Naive B cell (primary cell): ENCODE measurements around the gene FXYD2. TPM values are rescaled to one million over a fixed set of nuclear protein-coding genes. Genes with fewer than 3 reads are reported as not detected.
A peak's percentile ranks its signal among the peaks of the same experiment; 100 is the strongest.

Source experiments
- ATAC-seq, 2 donors: fragments of 150-1000 bp; cut with Tn5 transposase; 2 replicates each; pipeline ENCODE4 v1.10.0; 2021; ENCODE audit warnings: low read depth in 2 of 2, mild to moderate bottlenecking in 2 of 2, moderate library complexity in 2 of 2
- DNase-seq: peaks from one replicate; pipeline ENCODE4 v3.0.0; 2022
- H3K27ac Mint-ChIP-seq, 6 donors: one replicate each; pipeline ENCODE4 v1.8.0; 2020 to 2022; ENCODE audit warnings: mild to moderate bottlenecking in 6 of 6, mixed read lengths in 6 of 6, moderate library complexity in 5 of 6, inconsistent platforms in 2 of 6
- H3K27me3 Mint-ChIP-seq, 3 donors: one replicate each; pipeline ENCODE4 v1.8.0; 2021 to 2022; ENCODE audit warnings: mixed read lengths in 3 of 3, mild to moderate bottlenecking in 1 of 3
- H3K36me3 Mint-ChIP-seq, 2 donors: one replicate each; pipeline ENCODE4 v1.8.0; 2020 to 2022; ENCODE audit warnings: mixed read lengths in 2 of 2, inconsistent platforms in 1 of 2, mild to moderate bottlenecking in 1 of 2
- H3K4me1 Mint-ChIP-seq, 3 donors: one replicate each; pipeline ENCODE4 v1.8.0; 2020 to 2022; ENCODE audit warnings: mixed read lengths in 3 of 3, inconsistent platforms in 1 of 3, mild to moderate bottlenecking in 1 of 3, moderate library complexity in 1 of 3
- H3K4me3 Mint-ChIP-seq, 8 donors: one replicate each; pipeline ENCODE4 v1.8.0; 2020 to 2022; ENCODE audit warnings: mild to moderate bottlenecking in 8 of 8, mixed read lengths in 8 of 8, moderate library complexity in 8 of 8, inconsistent platforms in 2 of 8
- H3K9me3 Mint-ChIP-seq, 7 donors: one replicate each; pipeline ENCODE4 v1.8.0; 2020 to 2022; ENCODE audit warnings: mixed read lengths in 7 of 7, mild to moderate bottlenecking in 5 of 7, inconsistent platforms in 2 of 7, moderate library complexity in 1 of 7
- polyA plus RNA-seq, 6 donors: library from polyadenylated mRNA; unstranded; fragments of 300-500 nt; fragmentation: Illumina TruSeq; gene quantifications; one replicate each; pipeline ENCODE4 v1.2.3, GENCODE V29; 2021; ENCODE audit warnings: low read depth in 6 of 6

FXYD2 gene
- polyA plus RNA-seq, 6 donors from 2014 or later: 0.74 to 4.0 (median 0.75) TPM; not detected in 3

- H3K4me1 Mint-ChIP-seq: no peaks in the 10 kb centered on the region
- DNase-seq: no peak
- H3K27me3 Mint-ChIP-seq: peaks cover 50 to 53% (median 52%) of the 10 kb centered on the region in 3 donors
- H3K4me3 Mint-ChIP-seq: no peak overlapping the region
- H3K9me3 Mint-ChIP-seq: peaks cover 0 to 14% (median 9%) of the 10 kb centered on the region in 7 donors
- no peak for ATAC-seq
- H3K36me3 Mint-ChIP-seq: peaks cover 4 to 11% of the 10 kb centered on the region in 2 donors
- no peak overlapping the region for H3K27ac Mint-ChIP-seq
Measured at GRCh38 chr11:117851106-117851505, 26.6 kb upstream of the FXYD2 start.

- Mint-ChIP-seq H3K27ac (no peak overlapping the region), H3K36me3 (peaks cover 4 to 11% of the 10 kb centered on the region in 2 donors)
Measured at GRCh38 chr11:117849781-117850414, 25.4 kb upstream of the FXYD2 start.

DNA sequence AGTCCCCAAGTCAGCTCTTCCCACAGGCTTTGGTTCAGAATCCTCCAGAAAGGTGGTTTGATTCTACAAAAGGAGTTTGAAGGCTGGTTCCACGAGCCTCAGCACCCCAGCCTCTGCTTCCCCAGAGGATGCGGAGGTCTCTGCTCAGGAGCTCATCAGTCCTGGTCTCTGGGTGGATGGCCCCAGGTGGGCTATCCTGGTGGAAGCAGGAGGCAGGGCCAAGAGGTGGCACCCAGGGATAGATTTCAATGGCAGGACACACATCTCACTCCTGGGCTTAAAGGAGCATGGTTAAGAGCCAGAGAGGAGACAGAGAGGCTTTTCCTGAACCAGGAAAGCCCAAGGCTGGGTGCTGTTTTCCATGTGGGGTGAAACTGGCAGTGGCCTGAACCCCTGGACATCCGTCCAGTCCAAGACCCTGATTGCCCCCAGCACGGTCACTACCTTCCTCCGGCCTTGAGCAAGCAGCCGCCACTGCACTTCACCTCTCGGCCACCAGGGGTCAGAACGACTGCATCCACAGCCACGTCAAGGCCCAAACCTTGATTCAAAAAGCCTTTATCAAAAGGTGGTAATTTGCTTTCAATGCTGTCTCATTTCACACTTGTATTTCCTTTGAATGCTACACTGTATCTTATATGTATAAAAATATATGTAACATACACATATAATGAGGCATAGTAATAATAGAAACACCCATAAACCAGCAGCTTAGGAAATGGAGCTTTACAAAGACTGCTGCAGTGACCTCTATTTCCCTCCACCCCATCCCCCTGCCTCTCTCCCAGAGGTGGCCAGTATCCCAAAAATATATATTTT lies 19.3 kb upstream of the FXYD2 start:
- no peaks in the 10 kb centered on the region for H3K4me1 Mint-ChIP-seq
- ATAC-seq: peak; percentile 58 to 70

More at GRCh38 chr11:117849781-117850414, 25.4 kb upstream of the FXYD2 start:
- no peak overlapping the region for H3K4me3 Mint-ChIP-seq
- ATAC-seq (no peak), DNase-seq (no peak)
- peaks cover 38 to 42% (median 41%) of the 10 kb centered on the region in 3 donors for H3K27me3 Mint-ChIP-seq
- peaks cover 0 to 13% (median 9%) of the 10 kb centered on the region in 7 donors for H3K9me3 Mint-ChIP-seq
- H3K4me1 Mint-ChIP-seq: no peaks in the 10 kb centered on the region

DNA sequence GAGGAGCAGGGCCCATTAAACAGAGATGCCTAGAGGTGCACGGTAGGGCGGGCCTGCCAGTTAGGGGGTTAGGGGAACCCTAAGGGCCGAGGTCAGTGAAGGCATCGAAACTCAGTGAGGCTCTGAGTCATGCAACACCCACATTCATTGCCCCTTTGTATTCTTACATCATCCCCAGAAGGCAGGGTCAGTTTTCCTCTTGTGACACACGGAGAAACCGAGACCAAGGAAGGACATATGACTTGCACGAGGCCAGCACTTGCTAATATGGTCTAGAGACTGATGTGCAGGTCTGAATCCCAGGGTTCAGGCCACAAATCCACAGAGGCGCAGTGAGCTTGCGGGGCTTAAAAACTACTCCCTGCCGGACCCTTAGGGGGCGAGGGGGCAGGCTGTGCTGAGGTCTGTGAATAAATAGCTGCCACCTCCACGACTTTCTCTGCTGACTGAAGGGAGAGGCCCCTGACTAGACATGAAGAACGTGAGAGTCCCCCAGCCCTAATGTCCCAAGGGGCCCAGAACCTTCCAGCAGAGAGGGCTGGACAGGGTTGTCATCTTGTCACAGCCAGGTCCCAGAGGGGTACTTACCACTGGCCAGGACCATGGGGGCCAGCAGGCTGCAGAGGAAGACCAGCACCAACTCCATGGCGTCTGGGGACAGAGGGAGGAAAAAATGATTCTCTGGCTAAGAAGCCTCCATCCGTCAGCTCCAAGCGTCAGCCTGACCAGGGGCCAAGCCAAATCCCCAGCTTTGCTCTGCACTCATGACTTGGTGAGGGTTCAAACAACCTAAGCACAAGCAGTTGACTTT lies 17.8 kb upstream of the FXYD2 start:
- H3K36me3 Mint-ChIP-seq: no peaks in the 10 kb centered on the region
- no peak overlapping the region for H3K4me3 Mint-ChIP-seq
- H3K27me3 Mint-ChIP-seq: peaks cover 9 to 25% (median 21%) of the 10 kb centered on the region in 3 donors
- H3K27ac Mint-ChIP-seq: peak overlapping the region in 3 of 6 donors; percentile 24 to 47 (median 27)
- ATAC-seq: no peak
- DNase-seq: no peak
- H3K9me3 Mint-ChIP-seq: peaks cover 0 to under 1% (median 0%) of the 10 kb centered on the region in 7 donors
- H3K4me1 Mint-ChIP-seq: no peaks in the 10 kb centered on the region

More for the DNA sequence above, 19.3 kb upstream of the FXYD2 start:
- Mint-ChIP-seq H3K27ac (no peak overlapping the region), H3K36me3 (no peaks in the 10 kb centered on the region), H3K27me3 (peaks cover 6 to 15% (median 13%) of the 10 kb centered on the region in 3 donors), H3K4me3 (no peak overlapping the region), H3K9me3 (peaks cover 0 to 2% (median 0%) of the 10 kb centered on the region in 7 donors)
- DNase-seq: peak; percentile 68

GRCh38 chr11:117841551-117842031 lies 17.0 kb upstream of the FXYD2 start:
- Mint-ChIP-seq H3K27ac (peak overlapping the region in 2 of 6 donors; percentile 4 to 44), H3K4me3 (no peak overlapping the region), H3K9me3 (no peaks in the 10 kb centered on the region), H3K27me3 (peaks cover 15 to 32% (median 28%) of the 10 kb centered on the region in 3 donors), H3K4me1 (no peaks in the 10 kb centered on the region), H3K36me3 (no peaks in the 10 kb centered on the region)
- ATAC-seq: no peak
- DNase-seq: no peak

DNA sequence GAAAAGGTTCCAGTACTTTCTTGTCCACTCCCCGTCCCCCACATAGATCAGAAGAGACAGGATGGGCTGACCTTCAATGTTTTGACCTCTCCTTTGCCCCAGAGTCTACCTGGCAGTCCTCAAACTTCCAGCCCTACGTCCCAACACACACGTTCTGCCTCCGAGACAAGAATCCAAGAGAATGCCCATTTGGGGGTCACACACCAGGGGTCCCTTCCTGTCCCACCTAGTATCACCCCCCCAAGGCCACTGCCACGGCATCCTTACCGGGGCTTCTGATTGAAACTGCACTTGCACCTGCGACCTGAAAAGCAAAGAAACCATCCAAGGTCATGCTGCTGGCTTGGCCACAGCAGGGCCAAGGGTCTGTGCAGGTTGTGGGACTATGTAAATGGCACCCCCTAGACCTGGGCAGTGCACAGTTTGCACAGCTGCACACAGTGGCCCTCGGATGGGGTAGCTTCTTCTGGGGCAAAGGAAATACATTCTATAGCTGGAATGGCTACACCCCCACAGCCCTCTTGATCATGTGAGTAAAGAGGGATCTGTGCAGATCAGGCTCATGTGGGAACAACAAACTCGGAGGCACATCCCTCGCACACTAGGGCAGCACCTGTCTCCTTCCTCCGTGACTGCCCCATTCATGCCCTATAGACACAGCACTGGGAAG lies 16.5 kb upstream of the FXYD2 start:
- no peak overlapping the region for H3K4me3 Mint-ChIP-seq
- no peak for DNase-seq
- H3K9me3 Mint-ChIP-seq: no peaks in the 10 kb centered on the region
- H3K36me3 Mint-ChIP-seq: no peaks in the 10 kb centered on the region
- H3K4me1 Mint-ChIP-seq: no peaks in the 10 kb centered on the region
- no peak for ATAC-seq
- peak overlapping the region in 1 of 6 donors; percentile 44 for H3K27ac Mint-ChIP-seq
- peaks cover 18 to 38% (median 34%) of the 10 kb centered on the region in 3 donors for H3K27me3 Mint-ChIP-seq

DNA sequence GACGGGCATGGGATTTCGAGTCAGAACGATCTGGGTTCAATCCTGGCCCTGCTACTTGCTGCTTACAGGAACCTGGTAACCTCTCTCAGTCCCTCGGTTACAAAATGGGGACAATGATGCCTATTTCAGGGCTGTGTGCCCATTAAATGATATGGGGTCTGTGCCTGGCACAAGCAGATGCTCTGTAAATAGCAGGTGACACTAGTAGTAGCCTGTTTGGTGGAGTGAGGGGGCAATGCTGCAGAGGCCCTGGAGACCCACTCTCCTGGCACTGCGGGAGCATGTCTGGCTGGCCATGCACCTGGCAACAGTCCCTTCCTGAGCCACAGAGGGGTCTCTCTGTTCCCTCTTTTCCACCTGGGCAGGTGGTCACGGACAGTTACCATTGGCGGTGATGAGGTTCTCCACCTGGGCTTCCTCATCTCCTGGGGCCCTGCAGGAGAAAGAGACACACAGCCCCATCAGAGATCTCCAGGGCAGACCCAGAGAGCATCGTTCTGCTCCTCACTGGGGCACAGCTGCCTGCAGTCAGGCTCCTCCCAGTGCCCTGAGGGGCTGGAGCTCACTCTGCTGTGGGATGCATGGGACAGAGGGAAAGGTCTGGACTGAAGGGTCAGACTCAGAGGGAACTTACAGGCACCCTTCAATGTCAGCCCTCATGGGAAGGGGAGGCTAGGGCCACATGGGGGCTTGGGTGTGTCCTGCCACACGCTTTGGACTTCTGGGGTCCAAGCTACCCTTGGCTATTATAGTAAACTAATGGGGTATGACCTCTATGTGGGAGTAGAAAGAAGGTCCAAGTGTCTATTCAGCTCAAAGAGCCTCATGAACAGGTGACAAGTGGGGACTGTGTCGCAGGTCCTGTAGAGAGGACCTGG lies 15.6 kb upstream of the FXYD2 start:
- Mint-ChIP-seq H3K4me3 (no peak overlapping the region), H3K27ac (no peak overlapping the region), H3K36me3 (no peaks in the 10 kb centered on the region), H3K9me3 (no peaks in the 10 kb centered on the region), H3K4me1 (no peaks in the 10 kb centered on the region), H3K27me3 (peaks cover 18 to 38% (median 35%) of the 10 kb centered on the region in 3 donors)
- ATAC-seq (no peak), DNase-seq (no peak)

DNA sequence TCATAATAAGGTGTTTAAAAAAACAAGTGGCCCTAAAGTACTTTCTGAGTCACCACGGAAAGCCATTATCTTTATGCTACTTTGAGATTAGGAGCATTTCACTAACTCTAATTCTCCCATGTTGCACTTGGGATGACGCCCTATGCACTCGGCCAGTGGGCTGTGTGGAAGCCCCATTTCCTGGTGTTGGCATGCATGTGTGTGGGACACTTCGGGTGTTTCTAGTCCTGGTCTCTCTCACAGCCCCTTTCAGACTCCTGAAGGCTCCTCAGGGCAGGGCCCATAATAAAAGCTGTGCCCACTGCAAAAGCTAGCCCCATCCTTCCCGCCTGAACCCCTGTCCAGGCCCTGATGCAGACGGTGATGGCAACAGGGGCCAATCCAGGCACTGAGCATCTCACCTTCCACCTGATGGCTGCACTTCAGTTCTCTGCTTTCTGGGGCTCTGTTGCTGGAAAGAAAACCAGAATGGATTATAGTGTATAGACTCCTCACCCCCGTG lies 14.9 kb upstream of the FXYD2 start:
- peaks cover 18 to 38% (median 35%) of the 10 kb centered on the region in 3 donors for H3K27me3 Mint-ChIP-seq
- ATAC-seq (no peak), DNase-seq (no peak)
- peak overlapping the region in 1 of 6 donors; percentile 20 for H3K27ac Mint-ChIP-seq
- H3K4me1 Mint-ChIP-seq: no peaks in the 10 kb centered on the region
- no peaks in the 10 kb centered on the region for H3K9me3 Mint-ChIP-seq
- H3K4me3 Mint-ChIP-seq: no peak overlapping the region
- no peaks in the 10 kb centered on the region for H3K36me3 Mint-ChIP-seq

GRCh38 chr11:117838901-117839300 lies 14.4 kb upstream of the FXYD2 start:
- ATAC-seq (no peak), DNase-seq (no peak)
- peak overlapping the region in 1 of 6 donors; percentile 73 for H3K27ac Mint-ChIP-seq
- no peaks in the 10 kb centered on the region for H3K4me1 Mint-ChIP-seq
- no peak overlapping the region for H3K4me3 Mint-ChIP-seq
- H3K36me3 Mint-ChIP-seq: no peaks in the 10 kb centered on the region
- peaks cover 18 to 38% (median 35%) of the 10 kb centered on the region in 3 donors for H3K27me3 Mint-ChIP-seq
- H3K9me3 Mint-ChIP-seq: no peaks in the 10 kb centered on the region

DNA sequence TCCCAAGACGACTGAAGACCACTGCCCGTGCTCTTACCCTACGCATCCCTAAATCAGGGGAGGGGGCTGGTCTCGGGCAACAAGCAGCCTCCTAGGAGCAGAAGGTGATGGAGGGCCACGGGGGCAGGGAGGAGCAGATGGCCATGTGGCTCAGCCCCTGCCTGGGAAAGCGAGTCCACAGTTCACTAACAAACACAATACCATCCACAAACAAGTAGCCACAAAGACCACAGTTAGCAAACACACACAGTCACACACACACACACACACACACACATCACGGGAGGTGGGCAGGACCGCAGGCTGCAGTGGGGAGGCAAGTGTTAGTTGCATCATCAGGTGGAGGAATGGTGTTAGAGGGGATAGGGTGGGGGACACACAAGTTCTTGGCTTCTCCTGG lies 13.2 kb upstream of the FXYD2 start:
- DNase-seq (no peak), ATAC-seq (no peak)
- no peaks in the 10 kb centered on the region for H3K36me3 Mint-ChIP-seq
- H3K9me3 Mint-ChIP-seq: no peaks in the 10 kb centered on the region
- H3K4me1 Mint-ChIP-seq: no peaks in the 10 kb centered on the region
- H3K4me3 Mint-ChIP-seq: no peak overlapping the region
- H3K27me3 Mint-ChIP-seq: peaks cover 21 to 38% (median 37%) of the 10 kb centered on the region in 3 donors
- H3K27ac Mint-ChIP-seq: peak overlapping the region in 1 of 6 donors; percentile 64

DNA sequence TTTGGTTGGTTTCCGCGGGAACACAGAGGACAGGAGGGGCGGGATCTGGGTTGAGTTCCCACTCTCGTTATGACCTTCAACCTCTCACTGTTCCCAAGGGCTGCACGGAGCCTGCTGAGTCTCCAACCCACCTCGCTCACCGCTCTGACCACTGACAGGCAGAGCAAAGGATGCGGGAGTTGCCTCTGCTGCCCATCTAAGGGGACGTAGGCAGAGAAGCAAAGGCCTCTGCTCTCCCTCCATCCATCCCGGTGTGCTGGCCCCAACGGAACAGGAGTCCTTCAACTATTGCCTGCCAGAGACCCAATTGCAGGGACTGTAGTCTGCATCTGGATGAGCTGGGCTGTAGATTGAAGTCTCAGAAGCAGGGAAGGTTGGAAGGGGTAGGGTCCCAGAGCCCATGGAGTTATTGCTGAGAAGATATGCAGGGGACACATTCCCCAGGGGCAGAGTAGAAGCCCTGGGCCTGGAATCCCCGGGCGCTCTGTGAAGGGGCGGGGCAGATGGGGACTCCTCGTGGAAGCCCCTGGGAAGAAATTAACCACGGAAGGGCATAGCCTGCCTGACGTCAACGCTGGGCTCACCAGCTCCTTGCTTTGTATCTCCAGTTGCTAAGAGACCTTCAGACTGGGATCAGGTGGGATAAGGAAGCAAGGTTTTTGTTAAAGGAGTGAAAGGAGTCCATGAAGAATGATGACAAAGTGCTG lies 12.7 kb upstream of the FXYD2 start:
- DNase-seq (no peak), ATAC-seq (no peak)
- H3K4me3 Mint-ChIP-seq: no peak overlapping the region
- no peaks in the 10 kb centered on the region for H3K9me3 Mint-ChIP-seq
- H3K27ac Mint-ChIP-seq: no peak overlapping the region
- no peaks in the 10 kb centered on the region for H3K4me1 Mint-ChIP-seq
- no peaks in the 10 kb centered on the region for H3K36me3 Mint-ChIP-seq
- peaks cover 26 to 43% (median 38%) of the 10 kb centered on the region in 3 donors for H3K27me3 Mint-ChIP-seq
